Right cardiac atrium (tissue), 5 donors: ENCODE measurements around the gene RSBN1L. TPM values are rescaled to one million over a fixed set of nuclear protein-coding genes. Genes with fewer than 3 reads are reported as not detected.
"Not testable (repeated sequence)": the region's sequence is repeated elsewhere in the genome, so short reads cannot be mapped to it uniquely, and the experiment has no call there.

Source experiments
- ATAC-seq, 2 donors: fragments of 200-7000 bp; cut with Tn5 transposase; one replicate each; pipeline versions ENCODE4 v1.8.0 to v1.9.1; 2020; ENCODE audit warnings: moderate library complexity in 2 of 2, mild to moderate bottlenecking in 1 of 2
- DNase-seq, 3 donors: peaks; one replicate each; pipeline ENCODE4 v3.0.0-alpha.2; 2020
- H3K27ac ChIP-seq: one replicate; pipeline ENCODE4 v1.5.1; 2013; ENCODE audit warnings: mild to moderate bottlenecking, low read length, control low read depth, moderate library complexity
- H3K27me3 ChIP-seq: one replicate; pipeline ENCODE4 v1.6.1; 2013; ENCODE audit not compliant: control insufficient read depth, insufficient read depth
- H3K4me1 ChIP-seq: one replicate; pipeline ENCODE4 v1.6.1; 2013; ENCODE audit warnings: low read length; ENCODE audit not compliant: control insufficient read depth, insufficient read depth
- H3K4me3 ChIP-seq: one replicate; pipeline ENCODE4 v1.5.1; 2013; ENCODE audit warnings: low read length, control low read depth
- H3K9me3 ChIP-seq: one replicate; pipeline ENCODE4 v1.6.1; 2013; ENCODE audit warnings: low read length; ENCODE audit not compliant: control insufficient read depth
- WGBS: extraction: QIAGEN DNeasy Blood & Tissue Kit; methylation state at CpG from one replicate; pipeline ENCODE4 v1.1.7; 2013; 5-methylcytosine and 5-hydroxymethylcytosine counted together
- intact Hi-C, 4 donors: fragments of 100-400 bp; cut with DNase I; formaldehyde crosslinking; loops; one replicate each; pipeline versions ENCODE4 v1.11.0 to v1.14.0; 2022 to 2023
- long read RNA-seq, 4 donors: library from polyadenylated mRNA; unstranded; transcript quantifications; one replicate each; pipeline ENCODE4 v2.0.0, GENCODE V29; 2020 to 2021
- polyA plus RNA-seq: library from polyadenylated mRNA; stranded (reverse); fragments of 200-250 nt; gene quantifications from one replicate; pipeline ENCODE4 v1.2.3, GENCODE V29; 2013
- total RNA-seq, 4 donors: library from RNA; stranded (reverse); fragmentation: NEBNext Ultra II Directional; extraction: Animal tissue kit (Norgen Biotek cat#: 25700); gene quantifications; one replicate each; pipeline ENCODE4 v1.2.1, GENCODE V29; 2021
- donor health status: healthy with polysubstance abuse.
- donor health status: DM: no; HTN: yes; CAD: no.
- donor health status: DM: no; HTN: no; CAD: no.
- donor health status: DM: no; HTN: yes; CAD: no; lungs with severe emphysema.
- donor health status: DM: yes; HTN: yes; CAD: no.

Gene RSBN1L
- total RNA-seq = 10 to 100 TPM in 3 of 4 donors, 1 to 10 TPM in 1; 9.7 to 13.2 (median 13.1) TPM
- polyA plus RNA-seq = 5.1 TPM
- long read RNA-seq, donor 1, full-length matches to known transcripts = 4 of 20 reads
- long read RNA-seq, donor 1, partial matches to known transcripts = 15 of 20 reads
- long read RNA-seq, donor 1, other reads (novel, unspliced or antisense) = 1 of 20 reads
- long read RNA-seq, donor 2, full-length matches to known transcripts = 1 of 3 reads
- long read RNA-seq, donor 2, partial matches to known transcripts = 2 of 3 reads
- long read RNA-seq, donor 2, other reads (novel, unspliced or antisense) = 0 of 3 reads
- long read RNA-seq, donor 3, full-length matches to known transcripts = 2 of 5 reads
- long read RNA-seq, donor 3, partial matches to known transcripts = 1 of 5 reads
- long read RNA-seq, donor 3, other reads (novel, unspliced or antisense) = 2 of 5 reads
- long read RNA-seq, donor 4, full-length matches to known transcripts = 1 of 6 reads
- long read RNA-seq, donor 4, partial matches to known transcripts = 5 of 6 reads
- long read RNA-seq, donor 4, other reads (novel, unspliced or antisense) = 0 of 6 reads

DNA sequence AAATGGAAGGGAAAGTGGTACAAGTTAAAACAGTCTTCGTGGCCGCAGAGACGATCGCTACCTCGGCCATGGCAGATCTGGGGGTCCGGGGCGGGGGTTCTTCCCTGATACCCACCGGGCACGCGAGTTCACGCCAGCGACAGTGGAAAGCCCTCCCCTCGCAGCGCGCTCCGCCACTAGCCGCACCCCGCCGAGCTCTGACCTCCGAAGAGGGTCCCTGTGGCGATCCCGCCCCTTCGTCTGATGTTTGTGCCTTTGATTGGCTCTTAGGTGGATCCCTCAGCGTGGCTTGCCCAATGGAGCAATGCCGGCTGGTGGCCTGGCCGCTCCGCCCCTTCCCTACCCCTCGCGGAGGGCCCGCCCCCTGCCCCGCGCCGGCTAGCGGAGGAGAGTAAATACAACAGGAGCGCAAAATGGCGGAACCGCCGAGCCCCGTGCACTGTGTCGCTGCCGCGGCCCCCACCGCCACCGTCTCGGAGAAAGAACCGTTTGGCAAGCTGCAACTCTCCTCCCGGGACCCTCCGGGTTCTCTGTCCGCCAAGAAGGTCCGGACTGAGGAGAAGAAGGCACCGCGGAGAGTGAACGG is at the start of gene RSBN1L:
Gene RSBN1L (plus strand): TSS at position 403 of the 586 bp plus-strand sequence. CDS start 11 bp downstream, at position 414.
- intact Hi-C loops = no loop called here
- H3K9me3 ChIP-seq = no peaks in the 10 kb centered on the region
- peak; percentile 99 to 100 for ATAC-seq
- peaks cover 2% of the 10 kb centered on the region for H3K4me1 ChIP-seq
- peak; percentile 99 for DNase-seq
- WGBS = under 1% methylated on average over 53 of the region's 53 CpGs
- H3K4me3 ChIP-seq = peak within 1 kb of the TSS; percentile 94
- H3K27ac ChIP-seq = peak within 1 kb of the TSS; percentile 94
- no peaks in the 10 kb centered on the region for H3K27me3 ChIP-seq

DNA sequence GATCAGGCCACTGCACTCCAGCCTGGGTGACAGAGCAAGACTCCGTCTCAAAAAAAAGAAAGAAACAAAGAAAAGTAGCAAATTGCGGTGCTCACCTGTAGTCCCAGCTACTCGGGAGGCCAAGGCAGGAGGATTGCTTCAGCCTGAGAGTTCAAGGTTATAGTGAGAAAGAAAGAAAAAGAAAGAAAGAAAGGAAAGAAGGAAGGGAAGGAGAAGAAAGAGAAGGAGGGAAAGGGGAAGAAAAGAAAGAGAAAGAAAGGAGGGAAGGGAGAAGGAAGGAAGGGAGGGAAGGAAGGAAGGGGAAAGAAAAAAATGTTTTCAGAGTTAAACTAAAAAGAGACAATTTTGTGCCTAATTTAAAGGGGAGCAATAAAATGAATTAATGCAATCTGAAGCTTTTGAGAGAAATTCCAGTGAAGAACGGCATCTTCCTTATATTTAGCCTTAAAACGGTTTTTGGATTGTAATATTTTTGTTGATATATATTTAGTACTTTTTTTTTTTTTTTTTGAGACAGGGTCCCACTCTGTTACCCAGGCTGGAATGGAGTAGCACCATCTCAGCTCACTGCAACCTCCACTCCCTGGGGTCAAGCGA is 47.4 kb upstream of the RSBN1L start:
- no peaks in the 10 kb centered on the region for H3K9me3 ChIP-seq
- H3K4me1 ChIP-seq = no peaks in the 10 kb centered on the region
- H3K4me3 ChIP-seq = no peak overlapping the region
- DNase-seq = no peak
- intact Hi-C loops = no loop called here
- WGBS = 96% methylated on average over 6 of the region's 6 CpGs
- no peak for ATAC-seq
- no peaks in the 10 kb centered on the region for H3K27me3 ChIP-seq
- no peak overlapping the region for H3K27ac ChIP-seq

DNA sequence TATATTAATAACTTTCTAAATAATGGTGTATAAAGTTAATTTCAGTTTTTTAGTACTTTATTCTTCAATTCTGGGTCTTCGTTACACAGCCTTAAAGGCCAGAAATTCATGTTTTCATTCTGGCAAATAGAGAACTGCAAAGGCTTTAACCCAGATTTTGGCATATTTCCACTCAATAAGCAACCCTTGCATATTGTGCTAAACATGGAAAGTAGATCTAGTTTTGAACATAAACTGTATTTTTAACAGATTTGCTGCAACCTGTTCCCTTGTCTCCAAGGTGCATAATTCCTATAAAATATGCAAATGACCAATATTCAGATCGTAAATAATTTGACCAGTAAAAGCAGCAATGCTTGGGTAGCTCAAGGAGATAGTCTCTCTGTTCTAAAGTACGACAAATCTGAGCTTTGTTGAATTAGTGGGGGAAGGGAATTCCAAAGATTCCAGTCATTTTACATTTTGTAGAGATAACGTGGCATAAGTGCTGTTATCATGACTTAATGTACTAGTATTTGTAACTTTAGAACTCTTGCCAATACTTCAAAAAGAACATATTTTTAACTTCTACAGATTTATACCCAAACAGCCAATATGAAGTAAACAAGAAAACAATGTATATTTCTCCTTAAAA is 46.4 kb upstream of the RSBN1L start:
- H3K27ac ChIP-seq = no peak overlapping the region
- DNase-seq = no peak
- no peak for ATAC-seq
- 51% methylated on average over 4 of the region's 4 CpGs for WGBS
- no peaks in the 10 kb centered on the region for H3K9me3 ChIP-seq
- H3K4me1 ChIP-seq = no peaks in the 10 kb centered on the region
- intact Hi-C loops = loop anchor here in 2 of 4 donors (2.0 to 10.0 kb wide), 2 partner anchors 109 to 115 kb away; no protein-coding TSS in a partner anchor
- no peak overlapping the region for H3K4me3 ChIP-seq
- H3K27me3 ChIP-seq = no peaks in the 10 kb centered on the region

DNA sequence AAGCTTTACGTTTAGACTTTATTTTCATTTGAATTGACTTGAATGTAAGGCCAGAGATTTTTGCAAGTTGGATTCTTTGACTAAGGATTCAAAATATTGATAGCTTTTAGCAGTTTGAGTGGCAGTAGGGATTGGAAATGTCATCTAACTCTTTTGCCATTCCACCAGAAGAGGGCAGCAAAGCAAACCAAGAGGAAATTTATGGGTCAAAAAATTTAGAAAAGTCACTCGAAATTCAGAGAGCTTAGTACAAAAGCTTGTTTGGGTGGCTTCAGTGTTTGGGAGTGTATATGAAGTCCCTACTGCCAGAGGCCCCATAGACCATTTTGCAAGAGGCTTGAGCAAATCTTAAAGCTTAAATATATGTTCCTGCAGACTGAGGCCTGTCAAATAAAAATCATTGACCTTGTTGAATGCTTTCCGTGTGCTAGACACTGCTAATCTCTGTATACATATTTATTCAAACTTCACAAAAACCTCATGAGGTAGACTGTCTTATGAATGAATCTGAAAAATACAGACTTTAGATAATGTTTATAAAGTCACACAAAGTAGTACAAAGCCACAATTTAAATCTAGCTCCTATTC is 44.6 kb upstream of the RSBN1L start:
- H3K4me1 ChIP-seq = no peaks in the 10 kb centered on the region
- no peak for ATAC-seq
- intact Hi-C loops = loop anchor here in 2 of 4 donors (2.0 to 10.0 kb wide), 2 partner anchors 107 to 113 kb away; no protein-coding TSS in a partner anchor
- WGBS = 43% methylated on average over 3 of the region's 3 CpGs
- no peak overlapping the region for H3K4me3 ChIP-seq
- H3K27ac ChIP-seq = no peak overlapping the region
- no peaks in the 10 kb centered on the region for H3K9me3 ChIP-seq
- DNase-seq = no peak
- H3K27me3 ChIP-seq = no peaks in the 10 kb centered on the region

DNA sequence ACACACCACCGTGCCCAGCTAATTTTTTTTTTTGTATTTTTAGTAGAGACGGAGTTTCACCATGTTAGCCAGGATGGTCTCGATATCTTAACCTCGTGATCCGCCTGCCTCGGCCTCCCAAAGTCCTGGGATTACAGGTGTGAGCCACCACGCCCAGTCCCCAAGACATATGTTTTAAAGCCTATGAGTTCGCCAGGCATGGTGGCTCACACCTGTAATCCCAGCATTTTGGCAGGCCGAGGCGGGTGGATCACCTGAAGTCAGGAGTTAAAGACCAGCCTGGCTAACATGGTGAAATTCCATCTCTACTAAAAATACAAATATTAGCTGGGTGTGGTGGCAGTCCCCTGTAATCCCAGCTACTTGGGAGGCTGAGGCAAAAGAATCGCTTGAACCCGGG is 43.4 kb upstream of the RSBN1L start:
- not testable (repeated sequence) for H3K27me3 ChIP-seq, H3K27ac ChIP-seq, H3K9me3 ChIP-seq, H3K4me1 ChIP-seq, H3K4me3 ChIP-seq, ATAC-seq, DNase-seq
- intact Hi-C loops = loop anchor here in 1 of 4 donors (10.0 kb wide), 1 partner anchor 112 kb away; no protein-coding TSS in a partner anchor
- 96% methylated on average over 12 of the region's 12 CpGs for WGBS

DNA sequence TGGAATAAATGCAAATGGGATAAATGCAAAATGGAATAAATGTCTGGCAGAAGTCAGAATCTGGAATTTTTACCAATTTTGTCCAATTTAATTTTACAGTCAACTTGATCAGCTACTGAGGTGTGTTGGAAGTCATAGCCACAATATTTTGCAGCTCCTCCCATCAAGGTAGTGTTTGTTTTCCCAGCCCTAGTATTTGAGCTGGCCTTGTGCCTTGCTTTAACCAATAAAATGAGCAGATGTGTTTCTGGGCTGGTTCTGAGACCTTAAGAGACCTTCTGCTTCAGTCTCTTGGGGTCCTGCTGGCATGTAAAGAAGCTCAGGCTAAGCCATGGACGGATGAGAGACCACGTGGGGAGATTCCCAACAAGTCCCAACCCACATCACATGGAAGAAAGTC is 42.7 kb upstream of the RSBN1L start:
- DNase-seq = no peak
- intact Hi-C loops = loop anchor here in 1 of 4 donors (10.0 kb wide), 1 partner anchor 111 kb away; no protein-coding TSS in a partner anchor
- Histone ChIP-seq H3K9me3 (no peaks in the 10 kb centered on the region), H3K27ac (no peak overlapping the region), H3K27me3 (no peaks in the 10 kb centered on the region), H3K4me1 (no peaks in the 10 kb centered on the region), H3K4me3 (no peak overlapping the region)
- 62% methylated on average over 2 of the region's 2 CpGs for WGBS
- no peak for ATAC-seq

DNA sequence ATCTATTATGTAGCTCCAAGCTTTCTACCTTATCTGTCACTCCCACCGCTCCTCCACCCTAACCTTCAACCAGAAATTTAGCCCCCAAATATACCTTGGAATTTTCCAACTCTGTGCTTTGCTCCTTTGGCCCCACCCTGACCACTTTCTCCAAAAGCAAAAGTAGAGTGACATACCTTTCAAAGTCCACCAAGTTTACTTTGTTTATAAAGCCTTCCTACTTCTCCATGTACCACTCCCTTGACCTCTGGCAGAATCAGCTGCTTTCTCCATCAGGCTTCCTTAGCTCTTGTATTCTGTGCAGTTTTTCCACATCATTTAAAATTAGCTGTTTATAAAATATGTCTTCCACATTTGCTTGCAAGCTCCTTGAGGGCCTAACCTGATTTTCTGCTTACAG is 40.9 kb upstream of the RSBN1L start:
- ATAC-seq (no peak), DNase-seq (no peak)
- no peaks in the 10 kb centered on the region for H3K27me3 ChIP-seq
- H3K4me3 ChIP-seq = no peak overlapping the region
- WGBS = 58% methylated on average over 1 of the region's 1 CpG
- intact Hi-C loops = loop anchor here in 3 of 4 donors (2.0 to 10.0 kb wide), 3 partner anchors 102 to 109 kb away; no protein-coding TSS in a partner anchor
- no peaks in the 10 kb centered on the region for H3K9me3 ChIP-seq
- H3K4me1 ChIP-seq = no peaks in the 10 kb centered on the region
- no peak overlapping the region for H3K27ac ChIP-seq

DNA sequence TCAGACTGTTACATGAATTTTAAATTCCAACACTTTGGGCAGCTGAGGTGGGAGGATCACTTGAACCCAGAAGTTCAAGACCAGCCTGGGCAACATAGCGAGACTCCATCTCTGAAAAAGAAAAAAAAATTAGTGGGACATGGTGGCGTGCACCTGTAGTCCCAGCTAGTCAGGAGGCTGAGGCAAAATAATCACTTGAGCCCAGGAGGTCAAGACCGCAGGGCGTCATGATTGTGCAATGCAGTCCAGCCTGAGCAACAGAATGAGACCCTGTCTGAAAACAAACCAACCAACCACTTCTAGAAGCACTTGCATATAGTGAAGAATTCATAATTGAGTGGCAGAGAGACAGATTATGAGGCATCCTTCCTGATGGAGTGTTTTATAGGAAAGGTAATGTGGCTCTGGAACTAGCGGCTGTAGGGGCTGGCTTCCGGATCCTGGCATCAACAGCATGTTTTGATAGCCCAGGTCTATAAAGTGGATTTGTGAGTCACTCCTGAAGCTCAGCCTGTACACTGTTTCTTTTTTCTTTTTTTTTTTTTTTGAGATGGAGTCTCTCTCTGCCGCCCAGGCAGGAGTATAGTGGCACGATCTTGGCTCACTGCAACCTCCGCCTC is 40.3 kb upstream of the RSBN1L start:
- ATAC-seq (no peak), DNase-seq (no peak)
- H3K27me3 ChIP-seq = no peaks in the 10 kb centered on the region
- no peaks in the 10 kb centered on the region for H3K9me3 ChIP-seq
- intact Hi-C loops = loop anchor here in 3 of 4 donors (2.0 to 10.0 kb wide), 3 partner anchors 101 to 109 kb away; no protein-coding TSS in a partner anchor
- no peak overlapping the region for H3K27ac ChIP-seq
- no peaks in the 10 kb centered on the region for H3K4me1 ChIP-seq
- H3K4me3 ChIP-seq = no peak overlapping the region
- 91% methylated on average over 9 of the region's 9 CpGs for WGBS

DNA sequence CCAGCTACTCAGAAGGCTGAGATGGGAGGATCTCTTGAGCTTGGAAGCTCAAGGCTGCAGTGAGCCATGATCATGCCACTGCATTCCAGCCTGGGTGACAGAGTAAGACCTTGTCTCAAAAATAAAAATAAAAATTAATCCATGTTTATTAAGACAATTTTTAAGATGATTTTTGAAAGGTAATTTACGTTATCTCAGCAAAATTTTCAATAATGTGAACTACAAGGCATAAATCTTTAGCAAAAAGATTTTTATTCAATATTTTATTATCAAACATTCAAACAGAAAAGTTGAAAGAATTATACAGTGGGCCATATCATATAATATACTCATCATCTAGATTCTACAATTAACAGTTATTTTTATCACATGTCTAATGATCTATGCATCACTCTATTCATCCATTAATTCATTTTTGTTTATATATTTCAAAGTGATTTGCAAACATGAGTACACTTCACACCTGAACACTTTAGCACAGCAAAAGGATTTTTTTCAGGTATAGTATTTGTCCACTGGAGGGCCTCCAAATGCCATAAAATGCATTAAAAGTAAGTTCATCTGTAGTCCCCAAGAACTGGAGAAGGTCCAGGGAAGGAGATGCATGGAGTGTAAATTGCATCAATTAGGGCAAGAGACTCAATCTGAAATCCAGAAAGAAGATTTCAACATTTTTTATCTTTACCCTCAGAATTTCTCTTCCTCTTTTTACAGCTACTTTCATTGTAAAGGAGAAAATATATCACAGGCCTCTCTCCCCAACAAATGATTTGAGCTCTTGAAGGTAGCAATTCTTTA is 38.6 kb upstream of the RSBN1L start:
- Histone ChIP-seq H3K27ac (no peak overlapping the region), H3K9me3 (no peaks in the 10 kb centered on the region), H3K4me3 (no peak overlapping the region), H3K4me1 (no peaks in the 10 kb centered on the region), H3K27me3 (no peaks in the 10 kb centered on the region)
- intact Hi-C loops = loop anchor here in 3 of 4 donors (2.0 to 10.0 kb wide), 3 partner anchors 100 to 107 kb away; no protein-coding TSS in a partner anchor
- ATAC-seq = no peak
- DNase-seq = no peak
- 89% methylated on average over 1 of the region's 1 CpG for WGBS
